ENCODE measurements around the gene IRF9. TPM values are rescaled to one million over a fixed set of nuclear protein-coding genes. Genes with fewer than 3 reads are reported as not detected.

Gene IRF9
- total and polyA plus RNA-seq, 2 experiments from 2014 or later, result 33.7 to 66.9 TPM

DNA sequence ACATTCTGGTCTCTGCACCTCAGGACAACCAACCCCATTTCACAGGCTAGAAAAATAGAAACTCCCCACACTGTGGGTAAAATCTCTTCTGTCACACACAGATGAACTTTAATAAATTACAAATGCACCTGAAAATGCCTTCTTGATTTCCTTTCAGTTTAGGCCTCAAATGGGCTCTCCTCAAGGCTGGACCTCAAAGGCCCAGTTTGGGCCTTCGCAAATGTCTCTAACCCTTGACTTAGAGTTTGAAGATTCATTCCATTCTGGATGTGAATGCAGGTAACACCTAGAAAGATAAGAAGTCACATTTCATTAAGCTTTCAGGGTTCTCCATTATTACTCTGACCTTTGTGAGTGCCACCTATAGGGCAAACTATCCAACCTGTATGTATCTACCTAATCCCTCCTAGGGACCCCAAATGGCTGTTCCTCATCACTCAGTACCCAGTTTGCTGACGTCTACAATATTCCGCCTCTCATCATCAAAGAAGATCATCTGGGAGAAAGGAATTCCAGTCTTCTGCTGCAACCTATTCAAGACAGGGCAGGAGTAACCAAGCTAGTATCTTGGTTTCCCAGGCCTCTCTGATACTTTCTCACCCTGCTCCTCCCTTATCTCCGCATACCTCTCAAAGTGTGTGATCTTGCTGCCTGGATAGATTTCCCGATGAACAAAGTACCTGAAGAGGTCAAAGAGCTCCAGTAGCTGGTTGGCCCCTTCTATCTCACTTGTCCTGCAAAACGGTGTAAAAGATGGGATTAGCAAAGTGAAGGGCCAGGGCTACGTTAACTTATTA is 53.0 kb downstream of the IRF9 start:
- Histone ChIP-seq H2AFZ (peak overlapping the region; percentile 24), H3K36me3 (replicated peaks; ENCODE audit: insufficient read depth, low read depth) (no peaks in the 10 kb centered on the region), H4K20me1 (ENCODE audit: insufficient read depth, poor library complexity, severe bottlenecking) (no peaks in the 10 kb centered on the region), H3K4me3 (no peak overlapping the region), H3K4me2 (peak overlapping the region; percentile 71), H3K9me3 (ENCODE audit: low read depth) (no peaks in the 10 kb centered on the region), H3K27me3 (no peaks in the 10 kb centered on the region), H3K9me2 (replicated peaks; ENCODE audit: insufficient read depth) (no peaks in the 10 kb centered on the region), H3K4me1 (ENCODE audit: insufficient read depth) (peaks cover 13% of the 10 kb centered on the region), H3K79me2 (peaks cover 20% of the 10 kb centered on the region), H3K27ac (peak overlapping the region; percentile 99)
- no peak for TF ChIP-seq EZH2phosphoT487 (IDR thresholded peaks at IDR 0.05; ENCODE audit: low read depth, severe bottlenecking, unreplicated experiment)
- TF ChIP-seq, protein P1, sequence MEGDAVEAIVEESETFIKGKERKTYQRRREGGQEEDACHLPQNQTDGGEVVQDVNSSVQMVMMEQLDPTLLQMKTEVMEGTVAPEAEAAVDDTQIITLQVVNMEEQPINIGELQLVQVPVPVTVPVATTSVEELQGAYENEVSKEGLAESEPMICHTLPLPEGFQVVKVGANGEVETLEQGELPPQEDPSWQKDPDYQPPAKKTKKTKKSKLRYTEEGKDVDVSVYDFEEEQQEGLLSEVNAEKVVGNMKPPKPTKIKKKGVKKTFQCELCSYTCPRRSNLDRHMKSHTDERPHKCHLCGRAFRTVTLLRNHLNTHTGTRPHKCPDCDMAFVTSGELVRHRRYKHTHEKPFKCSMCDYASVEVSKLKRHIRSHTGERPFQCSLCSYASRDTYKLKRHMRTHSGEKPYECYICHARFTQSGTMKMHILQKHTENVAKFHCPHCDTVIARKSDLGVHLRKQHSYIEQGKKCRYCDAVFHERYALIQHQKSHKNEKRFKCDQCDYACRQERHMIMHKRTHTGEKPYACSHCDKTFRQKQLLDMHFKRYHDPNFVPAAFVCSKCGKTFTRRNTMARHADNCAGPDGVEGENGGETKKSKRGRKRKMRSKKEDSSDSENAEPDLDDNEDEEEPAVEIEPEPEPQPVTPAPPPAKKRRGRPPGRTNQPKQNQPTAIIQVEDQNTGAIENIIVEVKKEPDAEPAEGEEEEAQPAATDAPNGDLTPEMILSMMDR (IDR thresholded peaks at IDR 0.05; ENCODE audit: poor library complexity), result no peak
- no peak for TF ChIP-seq EZH2 (IDR thresholded peaks at IDR 0.05; ENCODE audit: borderline replicate concordance)
- DNase-seq (ENCODE audit: low spot score), result no peak
- WGBS (ENCODE audit: low lambda C conversion rate, missing lambda C conversion rate), result 90% methylated on average over 7 of the region's 7 CpGs

DNA sequence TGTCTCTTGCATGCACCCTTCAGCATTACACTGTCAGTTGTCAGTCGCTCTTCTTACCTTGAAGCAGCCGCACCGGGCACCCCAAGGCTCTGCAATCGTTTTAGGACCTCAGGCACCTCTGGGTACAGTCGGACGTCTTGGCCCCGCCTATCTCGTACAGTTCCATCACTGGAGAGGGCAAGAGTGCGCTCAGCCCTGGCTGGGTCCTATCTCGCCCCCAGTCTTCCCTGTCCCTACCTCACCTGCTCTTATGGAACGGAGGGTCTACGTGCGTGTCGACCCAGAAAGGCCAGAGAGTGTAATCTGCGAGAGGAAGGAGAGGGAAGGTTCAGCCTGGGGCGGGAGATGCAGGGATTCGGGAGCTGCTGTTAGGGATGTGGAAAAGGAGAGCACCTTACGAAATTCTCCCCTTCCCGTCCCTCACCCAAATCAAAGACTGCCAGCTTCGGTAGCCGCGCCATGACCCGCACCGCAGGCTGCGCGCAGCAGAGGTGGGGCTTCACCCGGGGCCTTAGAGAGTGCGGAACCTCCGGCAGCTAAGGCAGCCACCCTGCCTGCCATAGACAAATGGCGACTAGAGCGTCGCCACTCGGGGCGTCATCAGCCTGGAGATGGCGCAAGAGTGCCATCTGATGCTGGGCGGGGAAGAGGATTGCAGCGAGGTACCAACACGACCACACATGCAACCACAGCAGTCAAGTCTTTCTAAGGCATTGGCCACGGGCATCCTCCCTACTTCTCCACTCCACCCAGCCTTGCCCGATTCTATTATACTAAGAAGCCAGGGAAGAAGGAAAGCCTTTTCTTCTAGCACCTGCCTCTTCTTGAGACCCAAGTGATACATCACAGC is 54.7 kb downstream of the IRF9 start, which contains the start of gene MDP1:
Gene MDP1 (minus strand): TSS at position 572 of the 850 bp plus-strand sequence. CDS start 111 bp downstream, at position 461.
- Histone ChIP-seq H2AFZ (peak within 1 kb of the TSS; percentile 91), H3K36me3 (replicated peaks; ENCODE audit: insufficient read depth, low read depth) (no peaks in the 10 kb centered on the region), H3K9me2 (replicated peaks; ENCODE audit: insufficient read depth) (no peaks in the 10 kb centered on the region), H3K27me3 (no peaks in the 10 kb centered on the region), H3K4me2 (peak within 1 kb of the TSS; percentile 85), H3K4me3 (peak within 1 kb of the TSS; percentile 76), H3K27ac (peak within 1 kb of the TSS; percentile 93), H3K79me2 (peaks cover 33% of the 10 kb centered on the region), H4K20me1 (ENCODE audit: insufficient read depth, poor library complexity, severe bottlenecking) (no peaks in the 10 kb centered on the region), H3K9me3 (ENCODE audit: low read depth) (no peaks in the 10 kb centered on the region), H3K4me1 (ENCODE audit: insufficient read depth) (peaks cover 13% of the 10 kb centered on the region)
- 2% methylated on average over 40 of the region's 40 CpGs for WGBS (ENCODE audit: low lambda C conversion rate, missing lambda C conversion rate)
- TF ChIP-seq, protein P1 (IDR thresholded peaks at IDR 0.05; ENCODE audit: poor library complexity), result peak; percentile 68
- TF ChIP-seq EZH2phosphoT487 (IDR thresholded peaks at IDR 0.05; ENCODE audit: low read depth, severe bottlenecking, unreplicated experiment), result no peak
- peak; percentile 91 for DNase-seq (ENCODE audit: low spot score)

Small RNA genes within 50 kb of the gene (microRNA-seq; reads per million reads assigned to microRNA genes)
- not detected for gene MIR7703

Small RNA genes within 50 kb of the gene (small RNA-seq; reads per million reads assigned to genes)
- not detected for gene AL136295.4
- not detected for gene CHMP4A
- 0.09 reads per million for gene IPO4
- not detected for gene IRF9
- not detected for gene MDP1
- not detected for gene RNA5SP383

Other genes with a start within 250 kb of the IRF9 start
Only the 30 nearest of the 32 such genes appear.
- 14.6 and 15.2 TPM in 2 replicates for gene DHRS4L2, start 172.3 kb upstream of the IRF9 start, total RNA-seq
- gene DHRS4L2, start 172.3 kb upstream of the IRF9 start, polyA plus RNA-seq, result 22.6 and 28.4 TPM in 2 replicates
- 0.37 and 0.40 TPM in 2 replicates for gene CARMIL3, start 109.3 kb upstream of the IRF9 start, total RNA-seq
- 0.46 TPM in 1 of 2 replicates, not detected in the other for gene CARMIL3, start 109.3 kb upstream of the IRF9 start, polyA plus RNA-seq
- not detected in 2 replicates for gene CPNE6, start 89.7 kb upstream of the IRF9 start, total RNA-seq
- not detected in 2 replicates for gene CPNE6, start 89.7 kb upstream of the IRF9 start, polyA plus RNA-seq
- gene PCK2, start 67.0 kb upstream of the IRF9 start, total RNA-seq, result 68.7 and 76.5 TPM in 2 replicates
- 75.0 and 88.8 TPM in 2 replicates for gene PCK2, start 67.0 kb upstream of the IRF9 start, polyA plus RNA-seq
- 78.9 and 85.4 TPM in 2 replicates for gene DCAF11, start 46.5 kb upstream of the IRF9 start, total RNA-seq
- 50.3 and 55.6 TPM in 2 replicates for gene DCAF11, start 46.5 kb upstream of the IRF9 start, polyA plus RNA-seq
- 1.2 and 4.8 TPM in 2 replicates for gene NRL, start 46.3 kb upstream of the IRF9 start, total RNA-seq
- gene NRL, start 46.3 kb upstream of the IRF9 start, polyA plus RNA-seq, result 2.4 and 3.3 TPM in 2 replicates
- 0.24 and 1.0 TPM in 2 replicates for gene FITM1, start 30.6 kb upstream of the IRF9 start, total RNA-seq
- 0.62 and 2.2 TPM in 2 replicates for gene FITM1, start 30.6 kb upstream of the IRF9 start, polyA plus RNA-seq
- 123 and 134 TPM in 2 replicates for gene PSME1, start 25.1 kb upstream of the IRF9 start, total RNA-seq
- 202 and 238 TPM in 2 replicates for gene PSME1, start 25.1 kb upstream of the IRF9 start, polyA plus RNA-seq
- 13.8 TPM in 2 replicates for gene EMC9, start 19.7 kb upstream of the IRF9 start, total RNA-seq
- 32.2 and 34.1 TPM in 2 replicates for gene EMC9, start 19.7 kb upstream of the IRF9 start, polyA plus RNA-seq
- gene PSME2, start 14.7 kb upstream of the IRF9 start, total RNA-seq, result 62.7 and 75.5 TPM in 2 replicates
- 178 and 189 TPM in 2 replicates for gene PSME2, start 14.7 kb upstream of the IRF9 start, polyA plus RNA-seq
- 27.8 and 35.0 TPM in 2 replicates for gene RNF31, start 13.8 kb upstream of the IRF9 start, total RNA-seq
- gene RNF31, start 13.8 kb upstream of the IRF9 start, polyA plus RNA-seq, result 27.3 and 29.7 TPM in 2 replicates
- gene REC8, start 10.8 kb downstream of the IRF9 start, total RNA-seq, result 28.5 and 44.8 TPM in 2 replicates
- 170 and 193 TPM in 2 replicates for gene REC8, start 10.8 kb downstream of the IRF9 start, polyA plus RNA-seq
- 18.7 and 19.5 TPM in 2 replicates for gene IPO4, start 27.6 kb downstream of the IRF9 start, total RNA-seq
- 19.0 and 26.4 TPM in 2 replicates for gene IPO4, start 27.6 kb downstream of the IRF9 start, polyA plus RNA-seq
- 68.1 and 75.4 TPM in 2 replicates for gene TM9SF1, start 34.2 kb downstream of the IRF9 start, total RNA-seq
- 84.0 and 86.1 TPM in 2 replicates for gene TM9SF1, start 34.2 kb downstream of the IRF9 start, polyA plus RNA-seq
- 0.84 TPM in 1 of 2 replicates, not detected in the other for gene TSSK4, start 44.4 kb downstream of the IRF9 start, total RNA-seq
- gene TSSK4, start 44.4 kb downstream of the IRF9 start, polyA plus RNA-seq, result 0.74 and 1.4 TPM in 2 replicates
- gene CHMP4A, start 52.2 kb downstream of the IRF9 start, total RNA-seq, result 25.6 and 40.8 TPM in 2 replicates
- 73.6 and 106 TPM in 2 replicates for gene CHMP4A, start 52.2 kb downstream of the IRF9 start, polyA plus RNA-seq
- gene MDP1, start 54.8 kb downstream of the IRF9 start, total RNA-seq, result 8.0 and 12.2 TPM in 2 replicates
- gene MDP1, start 54.8 kb downstream of the IRF9 start, polyA plus RNA-seq, result 16.1 and 20.9 TPM in 2 replicates
- 158 and 162 TPM in 2 replicates for gene NEDD8, start 71.1 kb downstream of the IRF9 start, total RNA-seq
- 326 TPM in 2 replicates for gene NEDD8, start 71.1 kb downstream of the IRF9 start, polyA plus RNA-seq
- gene GMPR2, start 71.7 kb downstream of the IRF9 start, total RNA-seq, result 70.2 and 83.4 TPM in 2 replicates
- gene GMPR2, start 71.7 kb downstream of the IRF9 start, polyA plus RNA-seq, result 62.4 and 69.6 TPM in 2 replicates
- 34.0 and 36.5 TPM in 2 replicates for gene TINF2, start 81.4 kb downstream of the IRF9 start, total RNA-seq
- gene TINF2, start 81.4 kb downstream of the IRF9 start, polyA plus RNA-seq, result 39.6 and 42.5 TPM in 2 replicates
- 0.33 and 0.56 TPM in 2 replicates for gene TGM1, start 101.9 kb downstream of the IRF9 start, total RNA-seq
- gene TGM1, start 101.9 kb downstream of the IRF9 start, polyA plus RNA-seq, result 1.5 and 1.9 TPM in 2 replicates
- 13.0 and 18.2 TPM in 2 replicates for gene RABGGTA, start 110.3 kb downstream of the IRF9 start, total RNA-seq
- 36.0 and 52.1 TPM in 2 replicates for gene RABGGTA, start 110.3 kb downstream of the IRF9 start, polyA plus RNA-seq
- gene DHRS1, start 138.5 kb downstream of the IRF9 start, total RNA-seq, result 23.0 and 29.9 TPM in 2 replicates
- gene DHRS1, start 138.5 kb downstream of the IRF9 start, polyA plus RNA-seq, result 39.5 and 55.9 TPM in 2 replicates
- gene NOP9, start 138.6 kb downstream of the IRF9 start, total RNA-seq, result 12.5 and 13.2 TPM in 2 replicates
- gene NOP9, start 138.6 kb downstream of the IRF9 start, polyA plus RNA-seq, result 2.4 and 3.7 TPM in 2 replicates
- 43.0 and 56.9 TPM in 2 replicates for gene CIDEB, start 146.7 kb downstream of the IRF9 start, total RNA-seq
- gene CIDEB, start 146.7 kb downstream of the IRF9 start, polyA plus RNA-seq, result 46.3 and 59.9 TPM in 2 replicates
- gene LTB4R2, start 148.9 kb downstream of the IRF9 start, total RNA-seq, result 3.3 and 3.6 TPM in 2 replicates
- 0.56 and 0.92 TPM in 2 replicates for gene LTB4R2, start 148.9 kb downstream of the IRF9 start, polyA plus RNA-seq
- 4.2 and 5.1 TPM in 2 replicates for gene LTB4R, start 150.2 kb downstream of the IRF9 start, total RNA-seq
- 3.6 and 6.2 TPM in 2 replicates for gene LTB4R, start 150.2 kb downstream of the IRF9 start, polyA plus RNA-seq
- 0.63 and 1.4 TPM in 2 replicates for gene ADCY4, start 173.8 kb downstream of the IRF9 start, total RNA-seq
- gene ADCY4, start 173.8 kb downstream of the IRF9 start, polyA plus RNA-seq, result 1.3 and 4.1 TPM in 2 replicates
- gene RIPK3, start 178.7 kb downstream of the IRF9 start, total RNA-seq, result 4.8 and 9.1 TPM in 2 replicates
- gene RIPK3, start 178.7 kb downstream of the IRF9 start, polyA plus RNA-seq, result 7.0 and 7.4 TPM in 2 replicates
- 37.8 and 45.0 TPM in 2 replicates for gene NFATC4, start 206.9 kb downstream of the IRF9 start, total RNA-seq
- 68.8 and 84.5 TPM in 2 replicates for gene NFATC4, start 206.9 kb downstream of the IRF9 start, polyA plus RNA-seq

Measured in hepatocyte (in vitro differentiated cells).